PC-3 (cell line): Measurements from ENCODE around the gene RHOH. TPM values are rescaled to one million over a fixed set of nuclear protein-coding genes. Genes with fewer than 3 reads are reported as not detected.

Source experiments
- ATAC-seq: fragments of 200-7000 bp; cut with Tn5 transposase; 2 replicates; pipeline ENCODE4 v1.9.1; 2020; ENCODE audit warnings: mild to moderate bottlenecking, moderate library complexity
- BruUV-seq: library from RNA; stranded (reverse); fragments of 400-500 nt; replicated peaks from 2 replicates; lab custom pipeline; 2021; lab: Mats Ljungman, UMichigan
- CTCF ChIA-PET: fragments of 300-600 bp; sonication (Branson Sonifier 250); formaldehyde crosslinking; loops from one replicate; lab custom pipeline; 2022; ENCODE audit warnings: antibody characterized with exemption; lab: Charles Lee
- POLR2A ChIA-PET: fragments of 300-600 bp; sonication (Branson Sonifier 250); formaldehyde crosslinking; loops from one replicate; lab custom pipeline; 2022; ENCODE audit warnings: antibody characterized with exemption; ENCODE audit not compliant: unreplicated experiment; lab: Charles Lee
- DNase-seq: peaks from one replicate; pipeline ENCODE4 v3.0.0-alpha.2; 2015
- H2AFZ ChIP-seq: fragments of 300-600 bp; sonication (generic); 2 replicates; pipeline ENCODE4 v1.6.0; 2016; ENCODE audit warnings: antibody characterized with exemption, low read length
- H3F3A ChIP-seq: fragments of 300-600 bp; sonication (generic); one replicate; pipeline ENCODE4 v1.6.0; 2017; ENCODE audit warnings: antibody characterized with exemption, low read length, control low read depth, mild to moderate bottlenecking; ENCODE audit not compliant: unreplicated experiment
- H3K27ac ChIP-seq: fragments of 300-600 bp; sonication (generic); 2 replicates; pipeline ENCODE4 v1.5.1; 2016; ENCODE audit warnings: mild to moderate bottlenecking, low read length
- H3K27me3 ChIP-seq: fragments of 300-600 bp; sonication (generic); 2 replicates; pipeline ENCODE4 v1.6.1; 2016; ENCODE audit warnings: low read length, mixed read lengths
- H3K36me3 ChIP-seq: fragments of 300-600 bp; sonication (generic); 2 replicates; pipeline ENCODE4 v1.6.1; 2016; ENCODE audit warnings: low read depth, mixed run types, low read length, mixed read lengths
- H3K4me1 ChIP-seq: fragments of 300-600 bp; sonication (generic); 2 replicates; pipeline ENCODE4 v1.5.1; 2016; ENCODE audit warnings: low read length; ENCODE audit not compliant: insufficient read depth
- H3K4me2 ChIP-seq: fragments of 300-600 bp; sonication (generic); 2 replicates; pipeline ENCODE4 v1.6.0; 2016; ENCODE audit warnings: low read length
- H3K4me3 ChIP-seq: fragments of 300-600 bp; sonication (generic); 2 replicates; pipeline ENCODE4 v1.5.1; 2016; ENCODE audit warnings: mild to moderate bottlenecking, low read length, mixed read lengths
- H3K79me2 ChIP-seq: fragments of 300-600 bp; sonication (generic); 2 replicates; pipeline ENCODE4 v1.6.1; 2017; ENCODE audit warnings: low read length, mixed read lengths
- H3K9ac ChIP-seq: fragments of 300-600 bp; sonication (generic); 2 replicates; pipeline ENCODE4 v1.6.0; 2016; ENCODE audit warnings: mild to moderate bottlenecking, low read length
- H3K9me2 ChIP-seq: fragments of 300-600 bp; sonication (generic); replicated peaks from 2 replicates; pipeline ENCODE4 v1.6.1; 2016; ENCODE audit warnings: mixed run types, low read length, mixed read lengths
- H3K9me3 ChIP-seq: fragments of 300-600 bp; sonication (generic); 2 replicates; pipeline ENCODE4 v1.6.1; 2016; ENCODE audit warnings: low read length, mixed read lengths
- H4K20me1 ChIP-seq: fragments of 300-600 bp; sonication (generic); 2 replicates; pipeline ENCODE4 v1.6.1; 2016; ENCODE audit warnings: low read length, mixed read lengths
- EZH2 ChIP-seq: fragments of 300-600 bp; sonication (generic); IDR thresholded peaks from one replicate; pipeline ENCODE4 v1.6.1; 2017; ENCODE audit warnings: antibody characterized with exemption, mild to moderate bottlenecking, low read length; ENCODE audit not compliant: unreplicated experiment
- EZH2phosphoT487 ChIP-seq: fragments of 300-600 bp; sonication (generic); IDR thresholded peaks from 2 replicates; pipeline ENCODE4 v1.6.1; 2018; ENCODE audit warnings: mild to moderate bottlenecking, antibody characterized with exemption, low read length, borderline replicate concordance
- intact Hi-C: fragments of 100-400 bp; cut with micrococcal nuclease; formaldehyde crosslinking; loops from 2 replicates; pipeline ENCODE4 v1.9.0; 2023
- total RNA-seq: library from RNA; depleted of rRNA; stranded (reverse); fragments of >200 nt; gene quantifications from 2 replicates; pipeline ENCODE4 v1.2.3, GENCODE V29; 2014
- TF ChIP-seq, protein P1 (sequence below): fragments of 300-600 bp; sonication (generic); conservative IDR thresholded peaks from 2 replicates; pipeline ENCODE4 v1.5.1; 2017; ENCODE audit warnings: antibody characterized with exemption, low read depth, mild to moderate bottlenecking, low read length

The RHOH gene
- total RNA-seq, 1 experiment from 2014 or later: not detected

- peak overlapping the region; percentile 73 for H3K4me2 ChIP-seq
- CTCF ChIA-PET: no interaction called here
- intact Hi-C loops: loop anchor here (2.0 kb wide), 3 partner anchors 64 to 126 kb away; no protein-coding TSS in a partner anchor
- H3K4me1 ChIP-seq: peaks cover 32% of the 10 kb centered on the region
- no peak for TF ChIP-seq EZH2phosphoT487
- TF ChIP-seq, protein P1, sequence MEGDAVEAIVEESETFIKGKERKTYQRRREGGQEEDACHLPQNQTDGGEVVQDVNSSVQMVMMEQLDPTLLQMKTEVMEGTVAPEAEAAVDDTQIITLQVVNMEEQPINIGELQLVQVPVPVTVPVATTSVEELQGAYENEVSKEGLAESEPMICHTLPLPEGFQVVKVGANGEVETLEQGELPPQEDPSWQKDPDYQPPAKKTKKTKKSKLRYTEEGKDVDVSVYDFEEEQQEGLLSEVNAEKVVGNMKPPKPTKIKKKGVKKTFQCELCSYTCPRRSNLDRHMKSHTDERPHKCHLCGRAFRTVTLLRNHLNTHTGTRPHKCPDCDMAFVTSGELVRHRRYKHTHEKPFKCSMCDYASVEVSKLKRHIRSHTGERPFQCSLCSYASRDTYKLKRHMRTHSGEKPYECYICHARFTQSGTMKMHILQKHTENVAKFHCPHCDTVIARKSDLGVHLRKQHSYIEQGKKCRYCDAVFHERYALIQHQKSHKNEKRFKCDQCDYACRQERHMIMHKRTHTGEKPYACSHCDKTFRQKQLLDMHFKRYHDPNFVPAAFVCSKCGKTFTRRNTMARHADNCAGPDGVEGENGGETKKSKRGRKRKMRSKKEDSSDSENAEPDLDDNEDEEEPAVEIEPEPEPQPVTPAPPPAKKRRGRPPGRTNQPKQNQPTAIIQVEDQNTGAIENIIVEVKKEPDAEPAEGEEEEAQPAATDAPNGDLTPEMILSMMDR: no peak
- no peak for TF ChIP-seq EZH2
- H3K9ac ChIP-seq: peak overlapping the region; percentile 84
- no peak for DNase-seq
- no peaks in the 10 kb centered on the region for H3K27me3 ChIP-seq
- H3K36me3 ChIP-seq: no peaks in the 10 kb centered on the region
- H3K27ac ChIP-seq: peak overlapping the region; percentile 94
- H3K4me3 ChIP-seq: peak overlapping the region; percentile 52; the same call in 1 of the 2 replicates
- H3K9me2 ChIP-seq: no peaks in the 10 kb centered on the region
- peak overlapping the region; percentile 19 for H2AFZ ChIP-seq
- H4K20me1 ChIP-seq: no peaks in the 10 kb centered on the region
- POLR2A ChIA-PET: interaction anchor here (0.5 to 0.6 kb wide), 3 partner anchors 95 to 144 kb away, joined by 4 to 10 read pairs (median 4); no protein-coding TSS in a partner anchor
- ATAC-seq: peak; percentile 16
- no peaks in the 10 kb centered on the region for H3K9me3 ChIP-seq
- no TSS peak for BruUV-seq
- no peaks in the 10 kb centered on the region for H3K79me2 ChIP-seq
- H3F3A ChIP-seq: no peaks in the 10 kb centered on the region
Observed at GRCh38 chr4:40190465-40190864, 6.4 kb upstream of the RHOH start.

DNA sequence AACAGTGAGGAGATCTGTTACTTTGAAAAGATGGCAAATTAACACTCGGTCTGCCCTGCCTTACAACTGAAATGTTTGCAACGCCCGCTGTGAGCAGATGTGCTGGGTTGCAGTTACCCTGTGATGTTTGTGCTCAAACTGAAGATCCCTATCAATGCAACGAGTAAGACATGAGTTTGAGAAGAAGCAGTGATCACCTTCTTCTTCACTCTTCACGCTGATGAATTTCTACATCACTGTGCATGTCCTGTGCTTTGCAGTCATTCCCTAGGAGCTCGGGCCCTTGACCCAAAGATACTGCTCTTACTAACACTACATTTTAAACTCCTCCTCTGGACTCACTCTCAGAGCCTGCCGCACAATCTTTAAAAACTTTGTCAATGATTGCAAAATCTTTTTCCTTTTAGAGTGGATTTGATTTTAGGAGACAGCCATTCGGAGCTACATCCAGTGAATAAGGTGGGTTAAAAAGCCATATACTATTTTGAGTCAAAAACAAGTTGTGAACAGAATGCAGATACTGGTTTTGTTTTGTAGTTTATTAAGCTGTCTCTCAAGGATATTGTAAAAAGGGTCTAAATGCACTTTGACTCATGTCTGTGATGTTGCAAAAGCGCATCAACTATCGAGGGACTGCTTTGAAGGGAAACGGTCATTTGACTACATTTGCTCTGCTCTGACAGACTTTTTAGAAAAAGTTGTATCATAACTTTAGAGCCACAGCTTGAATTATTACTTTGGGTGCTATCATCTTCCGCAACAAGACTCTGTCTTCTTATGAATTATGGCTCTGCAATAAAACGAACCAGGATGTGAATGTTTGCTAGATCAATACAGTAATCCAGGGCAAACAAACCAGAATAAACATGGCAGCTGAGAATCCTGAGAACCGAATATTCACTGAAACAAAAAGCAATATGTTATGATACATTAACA lies 5.7 kb upstream of the RHOH start:
- BruUV-seq: TSS peak; percentile 51
- ATAC-seq (peak; percentile 82), DNase-seq (peak; percentile 78)
- H3K4me1 ChIP-seq: peaks cover 32% of the 10 kb centered on the region
- TF ChIP-seq, protein P1: no peak
- TF ChIP-seq EZH2phosphoT487 (no peak), EZH2 (no peak)
- H3K4me2 ChIP-seq: peak overlapping the region; percentile 73
- CTCF ChIA-PET: interaction anchor here (0.6 kb wide), 1 partner anchor 830 kb away, joined by 3 read pairs; no protein-coding TSS in a partner anchor
- no peaks in the 10 kb centered on the region for H4K20me1 ChIP-seq
- H2AFZ ChIP-seq: peak overlapping the region; percentile 19; the same call in 1 of the 2 replicates
- H3K79me2 ChIP-seq: no peaks in the 10 kb centered on the region
- H3F3A ChIP-seq: no peaks in the 10 kb centered on the region
- H3K27me3 ChIP-seq: no peaks in the 10 kb centered on the region
- H3K9ac ChIP-seq: peak overlapping the region; percentile 84
- POLR2A ChIA-PET: interaction anchor here (0.5 to 0.6 kb wide), 4 partner anchors 94 to 552 kb away, joined by 3 to 10 read pairs (median 4); partner anchors contain the start of gene SMIM14
- H3K27ac ChIP-seq: peak overlapping the region; percentile 94
- peak overlapping the region; percentile 52 for H3K4me3 ChIP-seq
- no peaks in the 10 kb centered on the region for H3K36me3 ChIP-seq
- no peaks in the 10 kb centered on the region for H3K9me3 ChIP-seq
- no peaks in the 10 kb centered on the region for H3K9me2 ChIP-seq
- intact Hi-C loops: loop anchor here (2.0 kb wide), 3 partner anchors 64 to 126 kb away; no protein-coding TSS in a partner anchor
